ENCODE measurements around the gene ABCA7.

DNA sequence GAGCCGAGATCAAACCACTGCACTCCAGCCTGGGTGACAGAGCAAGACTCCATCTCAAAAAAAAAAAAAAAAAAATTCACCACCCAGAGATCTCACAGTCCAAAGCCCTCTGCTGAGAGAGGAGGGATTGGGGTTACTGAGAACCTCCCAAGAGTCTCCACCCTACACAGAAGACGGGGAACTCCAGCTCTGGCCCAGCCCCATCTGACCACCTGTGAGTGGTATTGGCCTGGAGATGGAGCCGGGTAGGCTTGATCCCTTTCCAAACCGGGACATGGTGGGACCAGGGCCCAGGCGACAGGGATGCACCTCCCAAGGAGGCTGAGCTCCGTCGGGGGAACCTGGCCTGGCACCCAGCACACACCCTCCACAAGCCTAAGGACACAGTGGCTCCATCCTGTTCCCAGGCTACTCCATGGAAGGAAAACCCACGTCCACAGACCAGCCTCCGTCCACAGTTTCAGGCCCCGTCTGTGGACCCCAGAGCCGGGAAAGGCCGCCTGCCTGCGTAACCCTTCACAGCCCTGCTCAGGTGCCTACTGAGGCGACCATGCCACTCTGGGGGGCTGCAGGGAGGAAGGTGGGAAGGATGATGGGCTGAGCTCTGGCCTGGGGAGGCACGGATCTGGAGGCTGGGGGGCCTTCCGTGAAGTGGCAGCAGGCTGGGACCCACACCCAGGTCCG lies 20.8 kb upstream of the ABCA7 start:
- TF ChIP-seq, protein P1, sequence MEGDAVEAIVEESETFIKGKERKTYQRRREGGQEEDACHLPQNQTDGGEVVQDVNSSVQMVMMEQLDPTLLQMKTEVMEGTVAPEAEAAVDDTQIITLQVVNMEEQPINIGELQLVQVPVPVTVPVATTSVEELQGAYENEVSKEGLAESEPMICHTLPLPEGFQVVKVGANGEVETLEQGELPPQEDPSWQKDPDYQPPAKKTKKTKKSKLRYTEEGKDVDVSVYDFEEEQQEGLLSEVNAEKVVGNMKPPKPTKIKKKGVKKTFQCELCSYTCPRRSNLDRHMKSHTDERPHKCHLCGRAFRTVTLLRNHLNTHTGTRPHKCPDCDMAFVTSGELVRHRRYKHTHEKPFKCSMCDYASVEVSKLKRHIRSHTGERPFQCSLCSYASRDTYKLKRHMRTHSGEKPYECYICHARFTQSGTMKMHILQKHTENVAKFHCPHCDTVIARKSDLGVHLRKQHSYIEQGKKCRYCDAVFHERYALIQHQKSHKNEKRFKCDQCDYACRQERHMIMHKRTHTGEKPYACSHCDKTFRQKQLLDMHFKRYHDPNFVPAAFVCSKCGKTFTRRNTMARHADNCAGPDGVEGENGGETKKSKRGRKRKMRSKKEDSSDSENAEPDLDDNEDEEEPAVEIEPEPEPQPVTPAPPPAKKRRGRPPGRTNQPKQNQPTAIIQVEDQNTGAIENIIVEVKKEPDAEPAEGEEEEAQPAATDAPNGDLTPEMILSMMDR (IDR thresholded peaks at IDR 0.05): no peak
- TF ChIP-seq POLR2A (IDR thresholded peaks at IDR 0.05): no peak
